ENCODE results near the gene SLC22A17.

Gene SLC22A17

GRCh38 chr14:23382276-23382675 lies 29.6 kb upstream of the SLC22A17 start:
- DNase-seq (ENCODE audit: insufficient read length, low spot score) (no peak), FAIRE-seq (no peak)

- FAIRE-seq (no peak), DNase-seq (ENCODE audit: insufficient read length, low spot score) (no peak)
Observed at GRCh38 chr14:23381871-23382270, 29.2 kb upstream of the SLC22A17 start.

- FAIRE-seq (no peak), DNase-seq (ENCODE audit: insufficient read length, low spot score) (no peak)
Observed at GRCh38 chr14:23380976-23381375, 28.3 kb upstream of the SLC22A17 start.

- DNase-seq (ENCODE audit: insufficient read length, low spot score) (no peak), FAIRE-seq (no peak)
Observed at GRCh38 chr14:23380197-23380914, 27.7 kb upstream of the SLC22A17 start.

- peak; percentile 81 for FAIRE-seq
- peak; percentile 83 for DNase-seq (ENCODE audit: insufficient read length, low spot score)
Observed at GRCh38 chr14:23379366-23380196, 26.9 kb upstream of the SLC22A17 start.

GRCh38 chr14:23378612-23379220 lies 26.0 kb upstream of the SLC22A17 start:
- no peak for FAIRE-seq
- DNase-seq (ENCODE audit: insufficient read length, low spot score), result no peak

GRCh38 chr14:23377573-23378563 lies 25.2 kb upstream of the SLC22A17 start:
- no peak for FAIRE-seq
- no peak for DNase-seq (ENCODE audit: insufficient read length, low spot score)

- DNase-seq (ENCODE audit: insufficient read length, low spot score), result no peak
- FAIRE-seq, result no peak
Observed at GRCh38 chr14:23377198-23377550, 24.5 kb upstream of the SLC22A17 start.

GRCh38 chr14:23376482-23377197 lies 24.0 kb upstream of the SLC22A17 start, which contains the start of gene CMTM5:
TSS of gene CMTM5 (plus strand) at chr14:23377046. CDS start at chr14:23377252, 206 bp downstream.
- FAIRE-seq (no peak), DNase-seq (ENCODE audit: insufficient read length, low spot score) (no peak)

GRCh38 chr14:23375527-23376251 lies 23.0 kb upstream of the SLC22A17 start:
- FAIRE-seq (no peak), DNase-seq (ENCODE audit: insufficient read length, low spot score) (no peak)

GRCh38 chr14:23373041-23373440 lies 20.4 kb upstream of the SLC22A17 start:
- DNase-seq (ENCODE audit: insufficient read length, low spot score) (no peak), FAIRE-seq (no peak)

- no peak for FAIRE-seq
- DNase-seq (ENCODE audit: insufficient read length, low spot score), result no peak
Observed at GRCh38 chr14:23372509-23372908, 19.8 kb upstream of the SLC22A17 start, which contains the start of gene IL25. TSS of gene IL25 (plus strand) at chr14:23372809.

- FAIRE-seq, result no peak
- DNase-seq (ENCODE audit: insufficient read length, low spot score), result no peak
Observed at GRCh38 chr14:23371865-23372264, 19.2 kb upstream of the SLC22A17 start.

- FAIRE-seq, result no peak
- DNase-seq (ENCODE audit: insufficient read length, low spot score), result no peak
Observed at GRCh38 chr14:23370221-23370620, 17.5 kb upstream of the SLC22A17 start.

GRCh38 chr14:23366426-23366921 lies 13.8 kb upstream of the SLC22A17 start:
- DNase-seq (ENCODE audit: insufficient read length, low spot score) (no peak), FAIRE-seq (no peak)

GRCh38 chr14:23365732-23366425 lies 13.2 kb upstream of the SLC22A17 start:
- DNase-seq (ENCODE audit: insufficient read length, low spot score) (no peak), FAIRE-seq (no peak)

- no peak for FAIRE-seq
Observed at GRCh38 chr14:23365036-23365731, 12.5 kb upstream of the SLC22A17 start, which contains the start of gene EFS. TSS of gene EFS (minus strand) at chr14:23365172. CDS start at chr14:23365025, 147 bp downstream.

More at GRCh38 chr14:23365036-23365731, 12.5 kb upstream of the SLC22A17 start, which contains the start of gene EFS:
- no peak for DNase-seq (ENCODE audit: insufficient read length, low spot score)
